Kidney (tissue), 14 donors: ENCODE data around the gene SORBS1. TPM values are rescaled to one million over a fixed set of nuclear protein-coding genes. Genes with fewer than 3 reads are reported as not detected.

Experiments used
- DNase-seq, 5 donors: peaks; one replicate each; pipeline ENCODE4 v3.0.0-alpha.2; 2013 to 2020
- FAIRE-seq: peaks from 2 replicates; lab custom pipeline; 2012; peaks lifted over from hg19 to GRCh38; lab: Jason Lieb, UNC
- H3K27ac ChIP-seq, 2 donors: one replicate each; pipeline ENCODE4 v1.7.0; 2013; ENCODE audit warnings: low read depth in 2 of 2, low read length in 2 of 2, inconsistent platforms in 1 of 2
- H3K27me3 ChIP-seq: one replicate; pipeline ENCODE4 v1.7.1; 2013; ENCODE audit warnings: low read length, inconsistent platforms; ENCODE audit not compliant: control insufficient read depth, insufficient read depth
- H3K36me3 ChIP-seq, 3 donors: one replicate each; pipeline versions ENCODE4 v1.7.0 to v1.7.1; 2013; ENCODE audit warnings: low read length in 3 of 3, control low read depth in 1 of 3, inconsistent platforms in 1 of 3; ENCODE audit not compliant: insufficient read depth in 3 of 3, control insufficient read depth in 2 of 3
- H3K4me1 ChIP-seq, 3 donors: one replicate each; pipeline versions ENCODE4 v1.7.0 to v1.7.1; 2013; ENCODE audit warnings: low read length in 3 of 3, inconsistent platforms in 1 of 3, low read depth in 1 of 3; ENCODE audit not compliant: control insufficient read depth in 2 of 3, insufficient read depth in 2 of 3
- H3K4me3 ChIP-seq, 3 donors: one replicate each; pipeline versions ENCODE4 v1.7.0 to v1.8.1; 2013; ENCODE audit warnings: low read length in 3 of 3, control low read depth in 1 of 3, inconsistent platforms in 1 of 3
- H3K9ac ChIP-seq, 3 donors: one replicate each; pipeline versions ENCODE4 v1.7.0 to v1.7.1; 2013; ENCODE audit warnings: low read length in 3 of 3, control low read depth in 1 of 3, inconsistent platforms in 1 of 3
- H3K9me3 ChIP-seq, 3 donors: one replicate each; pipeline versions ENCODE4 v1.7.0 to v1.7.1; 2013; ENCODE audit warnings: low read length in 3 of 3, control low read depth in 1 of 3, inconsistent platforms in 1 of 3; ENCODE audit not compliant: control insufficient read depth in 2 of 3, insufficient read depth in 1 of 3
- intact Hi-C: fragments of 100-400 bp; cut with DNase I; formaldehyde crosslinking; loops from one replicate; pipeline ENCODE4 v1.11.1; 2022
- polyA plus RNA-seq: library from polyadenylated mRNA; stranded (reverse); fragments of 350-450 nt; fragmentation: Illumina TruSeq; extraction: RNeasy Lipid Tissue Mini Kit (QIAGEN cat#74804); gene quantifications from one replicate; pipeline ENCODE4 v1.2.3, GENCODE V29; 2014; ENCODE audit warnings: low read depth, low replicate concordance; ENCODE audit not compliant: insufficient read depth
- total RNA-seq: library from RNA; stranded (reverse); fragmentation: NEBNext Ultra II Directional; extraction: Animal tissue kit (Norgen Biotek cat#: 25700); gene quantifications from one replicate; pipeline ENCODE4 v1.2.1, GENCODE V29; 2021
- TF ChIP-seq, protein P1 (sequence below): IDR thresholded peaks from 3 replicates; pipeline ENCODE4 v1.5.1; 2012; ENCODE audit warnings: mild to moderate bottlenecking, moderate library complexity, borderline replicate concordance; ENCODE audit not compliant: insufficient read depth; ENCODE audit errors: extremely low read depth
- donor health status: control.
- donor health status: control.
- donor health status: control.
- donor health status: control.
- donor health status: control.
- donor health status: DM: yes; HTN: yes; CAD: no.
- donor health status: Normal renal cell carcinoma (clear cell type).

The SORBS1 gene
- total and polyA plus RNA-seq, 2 donors from 2014 or later, result 12.2 to 91.7 TPM

DNA sequence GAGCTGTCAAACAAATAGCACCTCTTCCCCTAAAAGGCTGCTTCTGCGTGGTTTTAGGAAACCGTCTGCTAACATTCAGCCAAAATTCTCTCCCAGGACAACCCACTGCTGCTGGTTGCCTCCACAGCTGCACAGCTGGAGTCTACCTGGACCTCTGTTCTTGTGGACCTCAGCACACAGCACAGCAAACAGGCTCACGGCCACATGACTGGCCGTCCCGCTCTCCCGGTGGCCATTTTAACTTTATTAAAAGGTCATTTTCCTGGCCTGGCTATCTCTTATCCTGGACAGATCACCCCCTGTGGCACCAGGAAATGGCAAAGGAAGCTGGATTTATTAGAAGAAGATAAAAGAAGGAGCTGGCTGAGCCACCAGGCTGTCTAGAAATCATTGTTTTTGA is 27.6 kb downstream of the SORBS1 start:
- Histone ChIP-seq H3K27ac (no peak overlapping the region), H3K9me3 (no peaks in the 10 kb centered on the region), H3K27me3 (no peaks in the 10 kb centered on the region), H3K4me3 (no peak overlapping the region), H3K4me1 (peaks cover 0 to 13% (median 7%) of the 10 kb centered on the region in 3 donors), H3K9ac (no peak overlapping the region), H3K36me3 (no peaks in the 10 kb centered on the region)
- TF ChIP-seq, protein P1, sequence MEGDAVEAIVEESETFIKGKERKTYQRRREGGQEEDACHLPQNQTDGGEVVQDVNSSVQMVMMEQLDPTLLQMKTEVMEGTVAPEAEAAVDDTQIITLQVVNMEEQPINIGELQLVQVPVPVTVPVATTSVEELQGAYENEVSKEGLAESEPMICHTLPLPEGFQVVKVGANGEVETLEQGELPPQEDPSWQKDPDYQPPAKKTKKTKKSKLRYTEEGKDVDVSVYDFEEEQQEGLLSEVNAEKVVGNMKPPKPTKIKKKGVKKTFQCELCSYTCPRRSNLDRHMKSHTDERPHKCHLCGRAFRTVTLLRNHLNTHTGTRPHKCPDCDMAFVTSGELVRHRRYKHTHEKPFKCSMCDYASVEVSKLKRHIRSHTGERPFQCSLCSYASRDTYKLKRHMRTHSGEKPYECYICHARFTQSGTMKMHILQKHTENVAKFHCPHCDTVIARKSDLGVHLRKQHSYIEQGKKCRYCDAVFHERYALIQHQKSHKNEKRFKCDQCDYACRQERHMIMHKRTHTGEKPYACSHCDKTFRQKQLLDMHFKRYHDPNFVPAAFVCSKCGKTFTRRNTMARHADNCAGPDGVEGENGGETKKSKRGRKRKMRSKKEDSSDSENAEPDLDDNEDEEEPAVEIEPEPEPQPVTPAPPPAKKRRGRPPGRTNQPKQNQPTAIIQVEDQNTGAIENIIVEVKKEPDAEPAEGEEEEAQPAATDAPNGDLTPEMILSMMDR, result no peak
- DNase-seq, result no peak
- intact Hi-C loops, result no loop called here
- FAIRE-seq, result no peak

DNA sequence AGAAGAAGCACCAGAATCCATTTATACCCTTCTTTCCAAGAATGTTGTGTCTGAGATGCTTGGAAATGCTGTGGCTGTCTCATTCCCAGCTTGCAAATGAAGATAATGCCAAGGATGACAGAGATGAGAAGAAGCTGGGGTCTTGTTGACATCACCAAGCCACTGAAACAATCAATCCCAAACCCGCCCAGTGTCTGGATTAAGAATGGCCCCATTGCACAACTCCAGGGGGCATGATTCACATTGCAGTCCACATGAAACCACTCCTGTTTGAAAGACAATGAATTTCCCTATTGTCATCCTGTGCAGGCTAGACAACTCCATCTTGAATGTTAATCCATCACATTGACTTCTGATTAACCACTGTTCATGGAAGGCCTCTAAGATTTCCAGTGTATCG is 28.6 kb downstream of the SORBS1 start:
- Histone ChIP-seq H3K27me3 (no peaks in the 10 kb centered on the region), H3K4me3 (no peak overlapping the region), H3K36me3 (no peaks in the 10 kb centered on the region), H3K27ac (no peak overlapping the region), H3K9ac (no peak overlapping the region), H3K9me3 (no peaks in the 10 kb centered on the region), H3K4me1 (peaks cover 0 to 9% (median 7%) of the 10 kb centered on the region in 3 donors)
- no peak for FAIRE-seq
- intact Hi-C loops, result no loop called here
- no peak for DNase-seq
- TF ChIP-seq, protein P1, result no peak

- no peaks in the 10 kb centered on the region for H3K9me3 ChIP-seq
- no peak overlapping the region for H3K27ac ChIP-seq
- intact Hi-C loops, result no loop called here
Observed at GRCh38 chr10:95531994-95532399, 29.2 kb downstream of the SORBS1 start.

More at GRCh38 chr10:95531994-95532399, 29.2 kb downstream of the SORBS1 start:
- Histone ChIP-seq H3K9ac (no peak overlapping the region), H3K36me3 (no peaks in the 10 kb centered on the region), H3K4me1 (peaks cover 0 to 6% (median 2%) of the 10 kb centered on the region in 3 donors), H3K4me3 (no peak overlapping the region), H3K27me3 (no peaks in the 10 kb centered on the region)
- no peak for DNase-seq
- TF ChIP-seq, protein P1, result no peak
- no peak for FAIRE-seq
